Lower lobe of right lung (tissue), 2 donors: Measurements from ENCODE around the gene LOXL4. TPM values are rescaled to one million over a fixed set of nuclear protein-coding genes. Genes with fewer than 3 reads are reported as not detected.

Experiments used
- ATAC-seq, 2 donors: fragments of 200-7000 bp; cut with Tn5 transposase; one replicate each; pipeline ENCODE4 v1.9.1; 2020 to 2022; ENCODE audit warnings: mild to moderate bottlenecking in 2 of 2, moderate library complexity in 2 of 2
- DNase-seq: peaks from one replicate; pipeline ENCODE4 v3.0.0-alpha.2; 2020
- H3K27ac ChIP-seq: fragments of 200-600 bp; one replicate; pipeline ENCODE4 v1.8.0; 2022
- H3K27me3 ChIP-seq: fragments of 200-600 bp; one replicate; pipeline ENCODE4 v1.8.0; 2022; ENCODE audit warnings: low read depth
- H3K36me3 ChIP-seq: fragments of 200-600 bp; one replicate; pipeline ENCODE4 v1.8.0; 2022; ENCODE audit warnings: mild to moderate bottlenecking
- H3K4me1 ChIP-seq: fragments of 200-600 bp; one replicate; pipeline ENCODE4 v1.8.0; 2022
- H3K4me3 ChIP-seq: fragments of 200-600 bp; one replicate; pipeline ENCODE4 v1.8.0; 2022; ENCODE audit warnings: mild to moderate bottlenecking
- H3K9me3 ChIP-seq: fragments of 200-600 bp; one replicate; pipeline ENCODE4 v1.8.0; 2022
- CTCF ChIP-seq: fragments of 200-600 bp; IDR thresholded peaks from one replicate; pipeline ENCODE4 v1.8.0; 2022; ENCODE audit warnings: antibody characterized with exemption, mild to moderate bottlenecking
- intact Hi-C: fragments of 100-400 bp; cut with DNase I; formaldehyde crosslinking; loops from one replicate; pipeline ENCODE4 v1.11.0; 2022
- total RNA-seq: library from RNA; stranded (reverse); fragmentation: NEBNext Ultra II Directional; extraction: Animal tissue kit (Norgen Biotek cat#: 25700); gene quantifications from one replicate; pipeline ENCODE4 v1.2.1, GENCODE V29; 2021
- donor health status: DM: no; HTN: yes; CAD: no; lungs with severe emphysema.

Gene LOXL4
- total RNA-seq, 1 donor from 2014 or later: 4.5 TPM

GRCh38 chr10:98272656-98273055 lies 4.7 kb upstream of the LOXL4 start:
- Histone ChIP-seq H3K27me3 (no peaks in the 10 kb centered on the region), H3K9me3 (no peaks in the 10 kb centered on the region), H3K4me1 (peaks cover 18% of the 10 kb centered on the region), H3K36me3 (no peaks in the 10 kb centered on the region), H3K4me3 (no peak overlapping the region), H3K27ac (no peak overlapping the region)
- no peak for TF ChIP-seq CTCF
- intact Hi-C loops: no loop called here
- ATAC-seq (no peak), DNase-seq (no peak)

- Histone ChIP-seq H3K4me1 (peaks cover 20% of the 10 kb centered on the region), H3K36me3 (no peaks in the 10 kb centered on the region), H3K9me3 (no peaks in the 10 kb centered on the region), H3K27me3 (no peaks in the 10 kb centered on the region), H3K4me3 (no peak overlapping the region), H3K27ac (no peak overlapping the region)
- no peak for DNase-seq
- intact Hi-C loops: no loop called here
- TF ChIP-seq CTCF: no peak
- ATAC-seq: no peak
Measured at GRCh38 chr10:98272245-98272644, 4.3 kb upstream of the LOXL4 start.

- no peak overlapping the region for H3K27ac ChIP-seq
- H3K4me3 ChIP-seq: no peak overlapping the region
- intact Hi-C loops: no loop called here
Measured at GRCh38 chr10:98270786-98271185, 2.8 kb upstream of the LOXL4 start.

GRCh38 chr10:98270073-98270740 lies 2.2 kb upstream of the LOXL4 start:
- DNase-seq: no peak

More at GRCh38 chr10:98270786-98271185, 2.8 kb upstream of the LOXL4 start:
- ATAC-seq (no peak), DNase-seq (no peak)
- no peaks in the 10 kb centered on the region for H3K27me3 ChIP-seq
- no peaks in the 10 kb centered on the region for H3K36me3 ChIP-seq
- TF ChIP-seq CTCF: no peak
- H3K4me1 ChIP-seq: peaks cover 22% of the 10 kb centered on the region
- no peaks in the 10 kb centered on the region for H3K9me3 ChIP-seq

GRCh38 chr10:98269435-98269912 lies 1.5 kb upstream of the LOXL4 start:
- no peaks in the 10 kb centered on the region for H3K36me3 ChIP-seq
- H3K9me3 ChIP-seq: no peaks in the 10 kb centered on the region
- peaks cover 22% of the 10 kb centered on the region for H3K4me1 ChIP-seq
- no peaks in the 10 kb centered on the region for H3K27me3 ChIP-seq
- intact Hi-C loops: no loop called here
- TF ChIP-seq CTCF: no peak
- DNase-seq (peak; percentile 76), ATAC-seq (peak; percentile 84 to 86)
- peak overlapping the region; percentile 67 for H3K27ac ChIP-seq
- H3K4me3 ChIP-seq: peak overlapping the region; percentile 60

More at GRCh38 chr10:98270073-98270740, 2.2 kb upstream of the LOXL4 start:
- Histone ChIP-seq H3K27me3 (no peaks in the 10 kb centered on the region), H3K36me3 (no peaks in the 10 kb centered on the region), H3K4me3 (no peak overlapping the region), H3K4me1 (peaks cover 22% of the 10 kb centered on the region), H3K9me3 (no peaks in the 10 kb centered on the region), H3K27ac (peak overlapping the region; percentile 3)
- intact Hi-C loops: no loop called here
- ATAC-seq: no peak
- TF ChIP-seq CTCF: no peak
